HG03469 (cell line): ENCODE results near the gene C1QL1.

Source experiments
- ATAC-seq: cut with Tn5 transposase; IDR thresholded peaks from one replicate; pipeline ENCODE4 v1.9.1; 2021; ENCODE audit warnings: mild to moderate bottlenecking, moderate library complexity, moderate number of reproducible peaks; ENCODE audit not compliant: unreplicated experiment

Gene C1QL1

GRCh38 chr17:44915862-44916780 is 52.0 kb downstream of the C1QL1 start:
- ATAC-seq, result no peak

GRCh38 chr17:44915321-44915726 is 52.8 kb downstream of the C1QL1 start, which contains the start of gene GFAP:
GFAP (minus strand) TSS chr17:44915500; CDS start chr17:44915486, 14 bp downstream.
- no peak for ATAC-seq

GRCh38 chr17:44914698-44915271 is 53.3 kb downstream of the C1QL1 start:
- ATAC-seq, result no peak

- no peak for ATAC-seq
Observed at GRCh38 chr17:44914148-44914547, 54.0 kb downstream of the C1QL1 start.

GRCh38 chr17:44913676-44914075 is 54.4 kb downstream of the C1QL1 start:
- ATAC-seq, result no peak

GRCh38 chr17:44912763-44913544 is 55.1 kb downstream of the C1QL1 start:
- no peak for ATAC-seq

- no peak for ATAC-seq
Observed at GRCh38 chr17:44911133-44912001, 56.7 kb downstream of the C1QL1 start.

GRCh38 chr17:44910231-44911106 is 57.6 kb downstream of the C1QL1 start:
- no peak for ATAC-seq
